ENCODE data around the gene RPL7L1.

DNA sequence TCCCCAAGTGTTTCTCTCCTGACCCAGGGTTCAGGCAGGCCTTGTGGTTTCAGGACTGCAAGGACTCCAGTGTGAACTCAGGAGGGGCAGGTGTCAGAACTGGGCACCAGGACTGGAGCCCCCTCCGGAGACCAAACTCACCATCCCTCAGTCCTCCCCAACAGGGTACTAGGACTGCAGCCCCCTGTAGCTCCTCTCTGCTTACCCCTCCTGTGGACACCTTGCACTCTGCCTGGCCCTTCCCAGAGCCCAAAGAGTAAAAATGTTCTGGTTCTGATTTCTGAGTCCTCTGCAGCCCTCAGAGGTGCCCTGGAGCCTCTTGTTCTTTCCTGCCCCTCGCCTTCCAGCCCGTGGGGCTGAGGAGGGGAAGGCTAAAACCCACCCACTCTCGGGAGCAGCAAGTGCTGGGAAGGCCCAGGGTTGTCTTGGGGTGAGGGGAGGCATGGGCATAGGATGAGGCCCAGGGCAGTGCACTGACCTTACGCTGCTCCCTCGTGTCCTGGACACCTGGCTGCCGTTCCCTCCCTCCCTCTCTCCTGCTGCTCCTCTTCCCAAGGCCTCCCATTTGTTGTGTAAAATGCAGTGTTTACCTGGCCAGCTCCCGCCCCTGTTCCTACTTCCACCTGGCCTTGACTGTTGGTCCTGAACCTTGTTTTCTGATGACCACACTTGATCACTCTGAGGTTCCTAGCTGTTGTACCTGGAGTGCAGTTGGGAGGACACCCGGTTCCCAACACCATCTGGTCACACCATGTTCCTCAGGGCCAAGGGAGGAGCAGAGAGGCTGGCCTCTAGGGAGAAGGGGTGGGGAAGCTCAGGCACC is 59.8 kb downstream of the RPL7L1 start:
- TF ChIP-seq YY1 (tag by site-specific recombination; IDR thresholded peaks at IDR 0.05) = no peak
- TF ChIP-seq, protein P1, sequence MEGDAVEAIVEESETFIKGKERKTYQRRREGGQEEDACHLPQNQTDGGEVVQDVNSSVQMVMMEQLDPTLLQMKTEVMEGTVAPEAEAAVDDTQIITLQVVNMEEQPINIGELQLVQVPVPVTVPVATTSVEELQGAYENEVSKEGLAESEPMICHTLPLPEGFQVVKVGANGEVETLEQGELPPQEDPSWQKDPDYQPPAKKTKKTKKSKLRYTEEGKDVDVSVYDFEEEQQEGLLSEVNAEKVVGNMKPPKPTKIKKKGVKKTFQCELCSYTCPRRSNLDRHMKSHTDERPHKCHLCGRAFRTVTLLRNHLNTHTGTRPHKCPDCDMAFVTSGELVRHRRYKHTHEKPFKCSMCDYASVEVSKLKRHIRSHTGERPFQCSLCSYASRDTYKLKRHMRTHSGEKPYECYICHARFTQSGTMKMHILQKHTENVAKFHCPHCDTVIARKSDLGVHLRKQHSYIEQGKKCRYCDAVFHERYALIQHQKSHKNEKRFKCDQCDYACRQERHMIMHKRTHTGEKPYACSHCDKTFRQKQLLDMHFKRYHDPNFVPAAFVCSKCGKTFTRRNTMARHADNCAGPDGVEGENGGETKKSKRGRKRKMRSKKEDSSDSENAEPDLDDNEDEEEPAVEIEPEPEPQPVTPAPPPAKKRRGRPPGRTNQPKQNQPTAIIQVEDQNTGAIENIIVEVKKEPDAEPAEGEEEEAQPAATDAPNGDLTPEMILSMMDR (tag by site-specific recombination; IDR thresholded peaks at IDR 0.05) = no peak
